Heart right ventricle (tissue), 16 donors: ENCODE data around the gene CLIP3. TPM values are rescaled to one million over a fixed set of nuclear protein-coding genes. Genes with fewer than 3 reads are reported as not detected.

Experiments used
- ATAC-seq, 8 donors: fragments of 200-7000 bp; cut with Tn5 transposase; one replicate each; pipeline ENCODE4 v1.9.1; 2020; ENCODE audit warnings: mild to moderate bottlenecking in 8 of 8, moderate library complexity in 8 of 8, moderate number of reproducible peaks in 1 of 8
- DNase-seq, 2 donors: peaks; one replicate each; pipeline ENCODE4 v3.0.0-alpha.2; 2020
- H3K27ac ChIP-seq, 10 donors: fragments of 200-600 bp; sonication (generic) in 2 of 10; one replicate each; pipeline versions ENCODE4 v1.5.0 to v1.8.0; 2020 to 2022; ENCODE audit warnings: mild to moderate bottlenecking in 3 of 10
- H3K27me3 ChIP-seq, 7 donors: fragments of 200-600 bp; one replicate each; pipeline ENCODE4 v1.8.0; 2021 to 2022; ENCODE audit warnings: mild to moderate bottlenecking in 2 of 7
- H3K36me3 ChIP-seq, 9 donors: fragments of 200-600 bp; sonication (generic) in 1 of 9; one replicate each; pipeline versions ENCODE4 v1.5.0 to v1.8.0; 2020 to 2022; ENCODE audit warnings: mild to moderate bottlenecking in 2 of 9
- H3K4me1 ChIP-seq, 9 donors: fragments of 200-600 bp; sonication (generic) in 1 of 9; one replicate each; pipeline versions ENCODE4 v1.5.0 to v1.8.0; 2020 to 2022; ENCODE audit warnings: mild to moderate bottlenecking in 4 of 9
- H3K4me3 ChIP-seq, 10 donors: fragments of 200-600 bp; sonication (generic) in 2 of 10; one replicate each; pipeline versions ENCODE4 v1.5.0 to v1.8.0; 2020 to 2022; ENCODE audit warnings: mild to moderate bottlenecking in 7 of 10, moderate library complexity in 2 of 10
- H3K9me3 ChIP-seq, 11 donors: fragments of 200-600 bp in 10 of 11; sonication (generic) in 2 of 11; one replicate each; pipeline versions ENCODE4 v1.5.0 to v1.8.0; 2013 to 2022; ENCODE audit warnings: mild to moderate bottlenecking in 2 of 11, control low read depth in 1 of 11, moderate library complexity in 1 of 11
- CTCF ChIP-seq, 9 donors: fragments of 200-600 bp; sonication (generic) in 2 of 9; IDR thresholded peaks; one replicate each; pipeline versions ENCODE4 v1.5.0 to v1.8.0; 2021 to 2022; ENCODE audit warnings: antibody characterized with exemption in 9 of 9, mild to moderate bottlenecking in 5 of 9, moderate library complexity in 1 of 9
- WGBS, 2 donors: extraction: QIAGEN DNeasy Blood & Tissue Kit; methylation state at CpG; one replicate each; pipeline ENCODE4 v1.1.7; 2013; ENCODE audit warnings: inconsistent platforms in 1 of 2; 5-methylcytosine and 5-hydroxymethylcytosine counted together
- intact Hi-C, 10 donors: fragments of 100-400 bp; cut with DNase I; formaldehyde crosslinking; loops; one replicate each; pipeline versions ENCODE4 v1.11.1 to v1.14.2; 2022
- polyA plus RNA-seq, 2 donors: library from polyadenylated mRNA; stranded (reverse); fragments of 200-250 nt; gene quantifications; one replicate each; pipeline ENCODE4 v1.2.3, GENCODE V29; 2013
- total RNA-seq, 10 donors: library from RNA; stranded (reverse); fragmentation: NEBNext Ultra II Directional in 3 of 10; extraction: Animal tissue kit (Norgen Biotek cat#: 25700) in 3 of 10; gene quantifications; one replicate each; pipeline versions ENCODE4 v1.2.1 to v1.2.4, GENCODE V29; 2021 to 2023
- donor health status: Arrhythmogenic right ventricular cardiomyopathy.
- donor health status: ischemic (EF 13 %, LVEDD 7.1; RV severe dilation, severe dysfunction).
- donor health status: healthy with polysubstance abuse.
- donor health status: DM: no; HTN: yes; CAD: no.
- donor health status: DM: no; HTN: no; CAD: no.
- donor health status: ischemic (EF 25% LVEDD 6.9; RV normal size, moderate dysfunction).
- donor health status: ischemic (EF 25% LVEDD 5.7; RV mildly dilated, moderate dysfunction).
- donor health status: healthy.
- donor health status: DM: yes; HTN: yes; CAD: no.
- donor health status: Ischemic cardiomyopathy.
- donor health status: ischemic (EF 35%, LVEDD 5.7; RV mildly dilated, moderate dysfunction).
- donor health status: nonischemic (EF 11% LVEDD 7.7; RV severe dilation, severe dysfunction).
- donor health status: DM: yes; HTN: yes; CAD: no.
- donor health status: PGD.
- donor health status: ischemic (EF 29% LVEDD 5.4; RV normal size, mild dysfunction).
- donor health status: nonischemic (EF 23%, LVEDD 6.1; RV moderate dilation, normal function).

Gene CLIP3
- total and polyA plus RNA-seq, 12 donors: 1.2 to 7.5 (median 3.8) TPM

GRCh38 chr19:35993923-35994598, 38.6 kb downstream of the CLIP3 start:
- 33 to 35% methylated on average over 49 of the region's 49 CpGs for WGBS, 2 donors
- Histone ChIP-seq H3K36me3 (peaks cover 0 to 23% (median 0%) of the 10 kb centered on the region in 9 donors), H3K27me3 (no peaks in the 10 kb centered on the region), H3K4me1 (peaks cover 9 to 34% (median 26%) of the 10 kb centered on the region in 9 donors), H3K4me3 (peak overlapping the region; percentile 75 to 99 (median 88)), H3K9me3 (no peaks in the 10 kb centered on the region), H3K27ac (peak overlapping the region in 9 of 10 donors; percentile 78 to 95 (median 88))
- ATAC-seq: peak in 6 of 8 donors; percentile 8 to 42 (median 16)
- TF ChIP-seq CTCF (IDR thresholded peaks at IDR 0.05): peak in 3 of 9 donors; percentile 29 to 33 (median 32)
- intact Hi-C loops: loop anchor here in 1 of 10 donors (10.0 kb wide), 1 partner anchor 121 kb away; the partner anchor contains the start of genes OVOL3, POLR2I and TBCB
- peak; percentile 25 to 38 for DNase-seq

- no peak for ATAC-seq
- Histone ChIP-seq H3K27ac (no peak overlapping the region), H3K27me3 (peaks cover 0 to 9% (median 7%) of the 10 kb centered on the region in 7 donors), H3K9me3 (no peaks in the 10 kb centered on the region), H3K36me3 (peaks cover 0 to 15% (median 0%) of the 10 kb centered on the region in 9 donors), H3K4me3 (no peak overlapping the region), H3K4me1 (peaks cover 7 to 31% (median 23%) of the 10 kb centered on the region in 9 donors)
- no peak for TF ChIP-seq CTCF (IDR thresholded peaks at IDR 0.05)
- intact Hi-C loops: loop anchor here in 1 of 10 donors (10.0 kb wide), 1 partner anchor 122 kb away; the partner anchor contains the start of genes OVOL3, POLR2I and TBCB
- 93 to 94% methylated on average over 8 of the region's 8 CpGs for WGBS, 2 donors
- no peak for DNase-seq
These were observed 39.5 kb downstream of the CLIP3 start for GRCh38 chr19:35992907-35993765.

- no peak overlapping the region for H3K27ac ChIP-seq
- no peak for TF ChIP-seq CTCF (IDR thresholded peaks at IDR 0.05)
- ATAC-seq (no peak), DNase-seq (no peak)
- H3K27me3 ChIP-seq: peaks cover 0 to 21% (median 19%) of the 10 kb centered on the region in 7 donors
- H3K36me3 ChIP-seq: peaks cover 0 to 2% (median 0%) of the 10 kb centered on the region in 9 donors
- H3K4me3 ChIP-seq: no peak overlapping the region
- WGBS, 2 donors: 73 to 76% methylated on average over 7 of the region's 7 CpGs
- H3K9me3 ChIP-seq: no peaks in the 10 kb centered on the region
- peaks cover 7 to 31% (median 21%) of the 10 kb centered on the region in 9 donors for H3K4me1 ChIP-seq
- intact Hi-C loops: loop anchor here in 1 of 10 donors (10.0 kb wide), 1 partner anchor 123 kb away; the partner anchor contains the start of genes OVOL3, POLR2I and TBCB
These were observed 40.8 kb downstream of the CLIP3 start for GRCh38 chr19:35991731-35992450.
